Jurkat, Clone E6-1 (cell line): ENCODE measurements around the gene INTS6.

Source experiments
- DNase-seq: peaks from one replicate; pipeline ENCODE4 v3.0.0-alpha.2; 2011; ENCODE audit warnings: low read depth, low spot score
- H3K4me3 ChIP-seq: 2 replicates; pipeline ENCODE4 v1.5.1; 2011; ENCODE audit warnings: mild to moderate bottlenecking, low read length, control low read depth, moderate library complexity

INTS6 gene

GRCh38 chr13:51465124-51465523, 12.3 kb upstream of the INTS6 start:
- no peak overlapping the region for H3K4me3 ChIP-seq
- no peak for DNase-seq

GRCh38 chr13:51457086-51457815, 4.4 kb upstream of the INTS6 start:
- no peak overlapping the region for H3K4me3 ChIP-seq
- no peak for DNase-seq

- no peak overlapping the region for H3K4me3 ChIP-seq
- DNase-seq = no peak
Measured at GRCh38 chr13:51456510-51456909, 3.7 kb upstream of the INTS6 start.

GRCh38 chr13:51455532-51455931, 2.7 kb upstream of the INTS6 start:
- DNase-seq = no peak
- H3K4me3 ChIP-seq = no peak overlapping the region

- H3K4me3 ChIP-seq = peak overlapping the region; percentile 79
- DNase-seq = no peak
Measured at GRCh38 chr13:51453959-51454703, 1.3 kb upstream of the INTS6 start.

GRCh38 chr13:51453207-51453958, 547 bp upstream of the INTS6 start:
- peak overlapping the region; percentile 79 for H3K4me3 ChIP-seq
- peak; percentile 40 for DNase-seq

GRCh38 chr13:51451467-51452360, 1.1 kb downstream of the INTS6 start:
- DNase-seq = peak; percentile 53
- peak overlapping the region; percentile 85 for H3K4me3 ChIP-seq

- no peak for DNase-seq
- H3K4me3 ChIP-seq = peak overlapping the region; percentile 85
Measured at GRCh38 chr13:51451134-51451466, 1.7 kb downstream of the INTS6 start.

GRCh38 chr13:51449018-51449417, 3.8 kb downstream of the INTS6 start:
- no peak overlapping the region for H3K4me3 ChIP-seq
- no peak for DNase-seq

GRCh38 chr13:51444922-51445321, 7.9 kb downstream of the INTS6 start:
- DNase-seq = peak; percentile 40
- H3K4me3 ChIP-seq = no peak overlapping the region

- no peak overlapping the region for H3K4me3 ChIP-seq
Measured at GRCh38 chr13:51440381-51440780, 12.5 kb downstream of the INTS6 start.

GRCh38 chr13:51437550-51438127, 15.2 kb downstream of the INTS6 start:
- DNase-seq = no peak
- no peak overlapping the region for H3K4me3 ChIP-seq

More at GRCh38 chr13:51440381-51440780, 12.5 kb downstream of the INTS6 start:
- DNase-seq = no peak

- peak; percentile 25 for DNase-seq
- H3K4me3 ChIP-seq = no peak overlapping the region
Measured at GRCh38 chr13:51435002-51435578, 17.7 kb downstream of the INTS6 start.

GRCh38 chr13:51432576-51432975, 20.3 kb downstream of the INTS6 start:
- H3K4me3 ChIP-seq = no peak overlapping the region
- no peak for DNase-seq

- no peak for DNase-seq
- H3K4me3 ChIP-seq = no peak overlapping the region
Measured at GRCh38 chr13:51426982-51427381, 25.9 kb downstream of the INTS6 start.

GRCh38 chr13:51425410-51426042, 27.3 kb downstream of the INTS6 start:
- DNase-seq = no peak
- H3K4me3 ChIP-seq = no peak overlapping the region

GRCh38 chr13:51423766-51424165, 29.1 kb downstream of the INTS6 start:
- no peak overlapping the region for H3K4me3 ChIP-seq
- no peak for DNase-seq

- H3K4me3 ChIP-seq = no peak overlapping the region
- no peak for DNase-seq
Measured at GRCh38 chr13:51422484-51422883, 30.4 kb downstream of the INTS6 start.
